ENCODE results near the gene MAP4K2.
"Not testable (repeated sequence)": the region's sequence is repeated elsewhere in the genome, so short reads cannot be mapped to it uniquely, and the experiment has no call there.

MAP4K2 gene

GRCh38 chr11:64838600-64839334 lies 35.8 kb upstream of the MAP4K2 start:
- DNase-seq (ENCODE audit: low read depth): no peak

DNA sequence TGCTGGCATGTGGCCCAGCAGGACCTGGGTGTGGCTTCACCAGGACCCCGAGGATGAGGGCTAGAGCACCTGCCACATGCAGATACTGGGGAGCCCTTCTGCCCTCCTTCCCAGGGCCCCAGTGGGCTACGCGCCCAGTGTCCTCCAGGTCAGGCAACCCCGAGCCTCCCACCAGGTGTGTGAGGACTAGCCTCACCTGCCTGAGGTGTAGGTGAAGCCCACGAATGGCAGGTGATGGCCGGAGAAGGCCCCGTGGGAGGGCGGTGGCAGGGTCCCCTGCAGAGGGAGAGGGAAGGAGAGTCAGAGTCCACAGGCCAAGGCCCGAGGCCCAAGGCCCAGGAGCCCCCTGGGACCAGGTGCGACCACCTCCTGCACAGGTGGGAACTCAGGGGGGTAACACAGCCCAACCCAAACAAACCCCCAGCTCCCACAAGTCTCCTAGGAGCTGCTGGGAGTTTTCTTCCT lies 34.9 kb upstream of the MAP4K2 start:
- no peak for DNase-seq (ENCODE audit: low read depth)

DNA sequence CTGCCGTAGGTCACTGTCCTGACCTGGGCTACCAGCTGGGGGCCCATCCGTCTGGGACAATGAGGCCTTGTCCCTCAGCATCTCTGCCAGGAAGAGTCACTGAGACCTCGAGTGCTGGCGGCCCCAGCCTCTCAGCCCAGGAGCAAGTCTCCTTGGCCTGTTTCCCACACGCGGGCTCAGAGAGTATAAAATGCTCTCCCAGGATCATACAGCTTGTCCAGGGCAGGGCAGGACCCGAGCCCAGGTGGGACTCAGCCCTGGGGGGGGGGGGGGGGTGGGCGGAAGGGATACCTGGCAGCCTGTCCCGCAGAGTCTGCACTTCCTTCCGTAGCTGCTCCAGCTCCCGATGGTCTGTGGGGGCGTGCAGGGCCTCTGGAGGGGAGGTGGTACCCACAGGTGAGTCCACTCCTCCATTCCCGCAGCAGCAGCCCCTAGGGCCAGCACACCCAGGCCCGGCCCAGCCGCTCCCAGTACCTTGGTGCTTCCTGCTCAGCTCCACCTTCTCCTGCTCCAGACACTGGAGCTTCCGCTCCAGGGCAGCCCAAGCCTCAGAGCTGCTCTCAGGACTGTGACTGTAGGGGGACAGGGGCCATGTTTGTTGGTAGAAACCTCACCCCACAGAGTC lies 33.5 kb upstream of the MAP4K2 start:
- DNase-seq (ENCODE audit: low read depth): no peak

- no peak for DNase-seq (ENCODE audit: low read depth)
Observed at GRCh38 chr11:64835616-64836447, 32.8 kb upstream of the MAP4K2 start.

DNA sequence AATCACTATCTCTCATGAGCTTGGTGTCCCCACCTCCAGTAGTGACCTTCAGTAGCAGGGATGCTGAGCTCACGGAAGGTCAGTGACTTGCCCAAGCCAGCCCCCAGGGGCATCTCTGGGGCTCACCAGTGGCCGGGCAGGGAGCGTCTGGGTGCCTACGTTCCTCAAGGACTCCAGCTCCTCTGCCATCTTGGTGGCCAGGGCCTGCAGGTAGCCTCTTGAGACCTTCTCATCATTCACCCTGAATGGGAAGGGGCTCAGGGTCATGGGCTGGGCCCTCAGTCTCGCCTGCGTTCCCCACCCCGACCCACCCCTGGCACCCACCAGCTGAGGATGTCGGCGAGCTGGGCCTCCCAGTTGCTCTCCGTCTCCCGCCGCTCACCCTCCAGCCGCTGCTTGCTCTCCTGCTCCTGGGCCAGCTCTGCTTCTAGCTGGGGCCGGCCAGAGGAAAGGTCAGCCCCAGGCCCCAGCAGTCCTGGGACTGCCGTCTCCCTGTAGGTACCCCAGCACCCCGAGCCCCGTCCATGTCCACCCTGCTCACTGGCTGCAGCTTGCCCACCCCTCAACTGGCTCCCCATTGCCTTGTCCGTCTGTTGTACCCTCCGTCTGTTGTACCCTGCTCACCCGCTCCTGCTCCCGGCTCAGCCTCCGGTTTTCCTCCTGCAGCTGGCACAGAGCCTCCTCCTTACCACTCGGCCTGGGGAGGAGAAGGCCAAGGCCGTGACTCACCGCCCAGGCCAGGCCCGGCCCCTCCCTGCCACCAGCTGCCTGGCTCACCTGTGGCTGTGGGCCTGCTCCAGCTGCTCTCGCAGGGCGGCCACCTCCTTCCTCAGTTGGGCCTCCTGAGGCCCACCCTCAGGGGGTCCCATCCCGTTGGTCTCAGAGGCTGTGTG lies 32.0 kb upstream of the MAP4K2 start:
- DNase-seq (ENCODE audit: low read depth): no peak

DNA sequence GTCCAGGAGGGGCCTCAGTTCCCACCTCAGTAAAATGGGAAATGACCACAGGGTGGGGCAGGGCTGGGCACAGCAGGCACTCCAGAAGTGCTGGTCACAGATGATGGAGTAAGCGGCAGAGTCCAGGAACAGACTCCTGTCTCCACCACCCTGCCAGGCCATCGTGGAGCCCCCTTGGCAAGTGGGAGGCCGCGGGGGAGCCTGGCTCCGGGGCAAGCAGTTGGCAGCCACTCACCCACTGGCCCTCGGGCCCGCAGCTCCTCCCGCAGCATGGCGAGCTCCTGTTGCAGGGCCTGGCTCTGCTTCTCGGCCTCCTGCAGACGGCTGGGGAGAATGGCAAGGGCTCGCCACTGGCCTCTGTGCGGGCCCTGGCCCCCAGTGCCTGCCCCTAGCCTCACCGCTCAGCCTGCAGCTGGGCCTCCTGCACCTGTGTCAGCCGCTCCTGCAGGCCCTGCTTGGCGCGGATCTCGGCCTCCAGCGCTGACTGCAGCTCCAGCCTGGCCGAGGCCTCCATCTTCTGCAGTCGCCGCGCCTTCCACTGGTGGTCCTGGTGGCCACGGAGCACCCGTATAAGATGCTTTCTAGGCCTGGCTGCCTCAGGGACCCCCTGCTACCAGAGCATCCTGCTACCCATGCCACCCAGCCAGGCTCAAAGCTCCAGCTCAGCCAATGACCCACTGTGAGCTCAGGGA lies 31.2 kb upstream of the MAP4K2 start:
- no peak for DNase-seq (ENCODE audit: low read depth)

- no peak for DNase-seq (ENCODE audit: low read depth)
Observed at GRCh38 chr11:64833509-64833908, 30.5 kb upstream of the MAP4K2 start.

DNA sequence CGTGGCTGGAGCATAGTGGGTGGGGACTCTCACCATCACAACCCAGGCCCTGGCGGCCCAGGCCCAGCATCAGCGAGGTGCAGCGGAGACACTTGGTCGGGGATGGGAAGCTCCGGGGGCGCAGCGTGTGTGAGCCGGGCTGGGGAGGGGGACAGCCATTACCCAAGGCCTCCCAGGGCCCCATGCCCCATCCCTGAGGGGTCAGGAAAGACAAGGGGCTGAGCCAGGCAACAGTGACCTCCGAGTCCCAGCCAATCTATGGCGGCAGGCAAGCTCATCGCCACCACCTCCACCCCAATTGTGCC lies 30.1 kb upstream of the MAP4K2 start:
- DNase-seq (ENCODE audit: low read depth): no peak

GRCh38 chr11:64832467-64833197 lies 29.6 kb upstream of the MAP4K2 start:
- no peak for DNase-seq (ENCODE audit: low read depth)

DNA sequence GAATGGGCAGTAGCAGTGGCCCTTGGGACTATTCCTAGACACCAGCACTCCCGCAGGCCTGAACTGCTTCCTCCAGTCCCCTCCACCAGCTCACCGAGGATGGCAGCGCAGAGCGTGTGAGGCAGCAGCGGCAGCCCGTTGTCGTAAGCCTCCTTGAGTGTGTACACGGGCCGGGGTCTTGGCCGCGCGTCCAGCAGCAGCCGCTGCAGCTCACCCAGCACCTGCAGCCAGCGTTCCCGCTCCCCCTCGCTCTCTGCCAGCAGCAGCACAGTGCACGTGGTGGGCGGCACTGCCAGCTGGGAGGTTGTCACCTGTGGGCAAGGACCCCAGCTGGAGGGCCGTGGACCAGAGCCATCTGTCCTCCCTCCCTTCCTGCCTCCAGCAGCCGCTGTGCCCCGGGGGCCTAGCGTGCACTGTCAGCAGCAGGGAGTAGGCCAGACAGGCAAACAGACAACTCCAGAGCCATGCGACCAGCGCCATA lies 28.4 kb upstream of the MAP4K2 start:
- DNase-seq (ENCODE audit: low read depth): no peak

DNA sequence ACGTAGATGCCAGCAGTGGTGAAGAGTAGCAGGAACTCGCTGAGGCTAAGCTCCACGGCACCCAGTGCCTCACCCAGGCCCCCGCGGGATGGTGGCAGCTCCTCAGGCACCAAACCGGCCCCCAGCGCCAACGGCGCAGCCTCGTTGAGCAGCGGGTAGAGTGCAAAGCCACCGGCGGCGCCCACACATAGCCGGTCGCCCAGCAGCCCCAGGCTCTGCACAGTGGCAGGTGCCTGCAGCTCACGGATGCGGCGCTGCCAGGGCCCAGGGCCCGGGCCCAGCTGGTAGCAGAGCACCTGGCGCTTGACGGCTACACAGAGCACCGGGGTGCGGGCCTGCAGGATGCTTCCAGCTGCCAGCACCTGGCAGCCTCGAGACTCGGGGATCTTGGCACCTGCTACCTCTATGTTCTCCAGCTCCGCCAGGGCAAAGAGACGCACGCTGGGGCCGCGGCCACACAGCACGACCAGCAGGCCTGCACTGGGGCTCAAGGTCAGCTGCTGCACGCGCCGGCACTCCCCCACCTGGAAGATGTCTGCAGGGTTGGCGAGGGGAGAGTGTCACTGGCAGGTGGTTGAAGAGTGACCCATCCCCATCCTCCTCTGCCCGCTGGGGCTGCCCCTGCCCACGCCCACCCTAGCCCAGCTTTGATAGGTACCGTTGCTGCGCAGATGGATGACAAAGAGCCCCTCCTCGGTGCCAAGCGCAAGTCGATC lies 26.7 kb upstream of the MAP4K2 start:
- no peak for DNase-seq (ENCODE audit: low read depth)

DNA sequence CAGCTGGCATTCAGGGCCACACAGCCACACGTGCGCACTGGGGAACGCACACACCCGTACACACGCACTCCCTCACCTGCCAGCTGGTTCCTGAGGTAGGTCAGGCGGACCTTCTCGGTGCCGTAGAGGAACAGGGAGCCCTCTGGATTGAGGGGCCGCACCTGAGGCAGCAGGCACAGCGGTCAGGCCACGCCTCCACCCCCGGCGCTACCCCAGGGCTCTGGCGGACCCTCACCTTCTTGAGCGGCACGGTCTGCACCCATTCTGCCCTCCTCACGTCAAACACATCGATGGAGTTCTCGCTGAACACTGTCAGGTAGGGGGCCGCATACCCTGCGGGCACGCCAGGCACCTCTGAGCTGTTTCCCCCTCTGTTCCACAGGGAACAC lies 24.4 kb upstream of the MAP4K2 start:
- DNase-seq (ENCODE audit: low read depth): no peak

DNA sequence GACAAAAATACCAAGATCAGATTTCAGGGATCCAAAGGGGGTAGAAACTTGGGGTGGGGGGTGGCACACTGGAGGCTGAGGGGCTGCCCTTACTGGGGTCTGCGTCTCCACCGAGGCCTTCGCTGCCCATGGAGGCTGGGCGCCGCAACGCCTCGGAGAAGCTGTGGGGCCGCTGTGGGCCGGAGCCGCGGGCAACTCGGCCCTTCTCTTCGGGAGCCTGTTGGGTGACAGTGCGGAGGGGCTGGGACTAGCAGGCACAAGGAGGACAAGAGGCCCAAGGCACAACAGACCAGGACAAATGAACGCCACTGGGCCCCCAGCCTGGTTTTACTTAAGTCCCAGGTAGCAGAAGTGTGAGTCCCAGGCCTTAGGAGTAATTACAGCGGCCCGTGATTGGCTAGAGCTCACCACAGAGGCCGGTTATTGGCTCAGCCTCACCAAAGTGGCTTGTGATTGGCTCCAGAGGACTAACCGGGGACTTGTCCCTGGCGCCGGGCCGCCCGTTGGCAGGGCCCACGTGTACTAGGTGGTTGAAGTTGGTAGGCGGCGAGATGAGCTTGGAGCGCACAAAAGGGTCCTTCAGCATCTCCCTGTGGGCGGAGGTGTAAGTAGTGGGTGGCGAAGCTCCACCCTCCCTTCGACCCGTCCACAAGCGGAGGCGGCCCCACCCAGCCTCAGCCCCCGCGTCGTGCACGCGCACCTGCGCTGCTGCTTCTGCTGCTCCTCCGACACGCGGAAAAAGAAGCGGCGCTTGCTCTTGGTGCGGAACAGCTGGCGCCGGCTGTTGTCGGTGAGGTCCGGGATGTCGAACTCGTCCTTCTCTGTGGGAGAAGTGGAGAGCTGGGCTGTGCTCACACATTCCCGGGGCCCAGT lies 23.8 kb upstream of the MAP4K2 start:
- no peak for DNase-seq (ENCODE audit: low read depth)

GRCh38 chr11:64826062-64826461 lies 23.0 kb upstream of the MAP4K2 start:
- DNase-seq (ENCODE audit: low read depth): no peak

DNA sequence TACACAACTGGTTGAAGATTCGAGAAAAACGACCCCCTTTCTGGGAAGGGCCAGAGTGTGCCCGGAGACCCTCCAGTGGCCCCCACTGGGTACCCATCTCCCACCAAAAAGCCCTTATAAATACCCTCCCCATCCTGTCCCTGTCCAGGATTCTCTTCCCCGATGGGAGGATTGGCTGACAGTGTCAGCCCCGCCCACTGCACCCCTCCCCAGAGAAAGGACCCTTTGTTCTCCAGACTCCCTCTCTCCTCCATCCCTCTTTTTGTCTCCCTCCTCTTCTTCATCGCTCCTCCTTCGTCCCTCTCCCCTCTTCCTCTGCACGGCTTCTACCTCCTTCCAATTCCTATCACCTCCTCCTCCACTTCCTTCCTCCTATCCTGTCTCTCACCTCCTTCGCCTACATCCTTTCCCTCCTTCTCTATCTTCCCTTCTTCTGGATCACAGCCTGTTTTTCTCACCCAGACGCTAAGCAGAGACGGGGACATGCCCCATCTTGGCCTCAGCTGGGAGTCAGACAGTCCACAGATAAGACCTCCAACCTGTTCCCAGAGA lies 20.6 kb upstream of the MAP4K2 start:
- no peak for DNase-seq (ENCODE audit: low read depth)

DNA sequence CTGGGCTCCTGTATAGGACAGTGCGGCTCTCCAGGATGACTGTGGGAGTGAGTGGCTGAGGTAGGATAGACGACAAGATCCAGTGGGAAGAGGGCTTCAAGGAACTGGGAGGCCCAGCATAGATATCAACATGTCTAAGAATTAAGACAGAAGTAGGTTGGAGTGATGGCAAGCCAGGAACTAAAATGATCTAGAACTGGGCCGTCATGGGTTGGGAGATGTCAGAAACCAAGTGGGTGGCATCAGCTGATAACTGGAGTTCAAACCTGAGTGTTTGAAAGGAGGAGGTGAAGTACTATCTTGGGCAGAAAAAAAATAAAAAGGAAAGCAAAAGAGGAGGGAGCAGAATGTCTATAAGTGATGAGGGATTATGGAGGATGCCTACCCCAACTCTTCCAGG lies 14.5 kb upstream of the MAP4K2 start:
- DNase-seq (ENCODE audit: low read depth): no peak

DNA sequence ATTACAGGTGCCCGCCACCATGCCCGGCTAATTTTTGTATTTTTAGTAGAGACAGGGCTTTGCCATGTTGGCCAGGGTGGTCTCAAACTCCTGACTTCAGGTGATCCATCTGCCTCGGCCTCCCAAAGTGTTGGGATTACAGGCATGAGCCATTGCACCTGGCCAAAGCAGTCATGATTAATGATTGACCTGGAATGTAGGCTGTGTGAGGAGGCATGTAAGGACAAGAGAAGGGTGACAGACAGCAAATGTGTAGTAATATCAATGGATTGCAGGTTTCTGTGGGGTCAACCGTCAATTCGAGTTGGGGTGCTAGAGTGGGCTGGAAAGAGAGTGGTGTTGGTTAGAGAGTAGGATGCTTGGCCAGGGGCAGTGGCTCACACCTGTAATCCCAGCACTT lies 12.4 kb upstream of the MAP4K2 start:
- DNase-seq (ENCODE audit: low read depth): not testable (repeated sequence)

DNA sequence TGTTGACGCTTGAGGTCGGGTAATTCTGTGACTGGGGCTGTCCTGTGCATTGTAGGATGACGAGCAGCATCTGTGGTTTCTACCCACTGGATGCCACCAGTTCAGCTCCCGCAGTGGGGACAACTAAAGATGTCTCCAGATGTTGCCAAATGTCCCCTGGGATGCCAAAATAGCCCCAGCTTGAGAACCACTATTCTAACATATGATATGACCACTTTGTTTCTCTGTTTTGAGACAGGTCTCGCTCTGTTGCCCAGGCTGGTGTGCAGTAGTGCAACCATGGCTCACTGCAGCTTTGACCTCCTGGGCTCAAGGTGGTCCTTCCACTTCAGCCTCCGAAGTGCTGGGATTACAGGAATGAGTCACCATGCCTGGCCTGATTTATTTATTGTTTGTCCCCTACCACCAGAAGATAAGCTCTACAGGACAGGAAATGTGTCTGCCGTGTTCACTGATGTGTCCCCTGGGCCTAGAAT lies 11.7 kb upstream of the MAP4K2 start:
- no peak for DNase-seq (ENCODE audit: low read depth)

- no peak for DNase-seq (ENCODE audit: low read depth)
Observed at GRCh38 chr11:64813826-64814225, 10.8 kb upstream of the MAP4K2 start.
